IMR-90 (cell line): ENCODE data around the gene LRRC1. TPM values are rescaled to one million over a fixed set of nuclear protein-coding genes. Genes with fewer than 3 reads are reported as not detected.

ENCODE experiments used
- ATAC-seq: fragments of 200-7000 bp; cut with Tn5 transposase; 2 replicates; pipeline ENCODE4 v1.9.1; 2020; ENCODE audit warnings: low read depth, mild to moderate bottlenecking, moderate library complexity
- BruUV-seq: library from RNA; stranded (reverse); fragments of 400-500 nt; replicated peaks from 2 replicates; lab custom pipeline; 2021; lab: Mats Ljungman, UMichigan
- CTCF ChIA-PET: fragments of 300-600 bp; formaldehyde crosslinking; extraction: SDS; loops from one replicate; lab custom pipeline; 2021; ENCODE audit warnings: antibody characterized with exemption; lab: Yijun Ruan, JAX
- POLR2A ChIA-PET: fragments of 300-600 bp; sonication (Branson Sonifier 250); formaldehyde crosslinking; loops from one replicate; lab custom pipeline; 2022; ENCODE audit warnings: antibody characterized with exemption; ENCODE audit not compliant: unreplicated experiment; lab: Charles Lee
- DNase-seq: peaks from one replicate; pipeline ENCODE4 v3.0.0; 2013
- H2AFZ ChIP-seq: replicated peaks from 2 replicates; pipeline ENCODE3; 2013; ENCODE audit warnings: low read length, mild to moderate bottlenecking; ENCODE audit not compliant: poor library complexity
- H2AK5ac ChIP-seq: 2 replicates; pipeline ENCODE4 v1.6.1; 2013; ENCODE audit warnings: low read depth, low read length, inconsistent platforms
- H2AK9ac ChIP-seq: replicated peaks from 2 replicates; pipeline ENCODE3; 2013; ENCODE audit warnings: mild to moderate bottlenecking, low read depth, low read length, moderate library complexity; ENCODE audit not compliant: poor library complexity
- H2BK120ac ChIP-seq: 2 replicates; pipeline ENCODE4 v1.6.1; 2013; ENCODE audit warnings: low read depth, low read length, inconsistent platforms
- H2BK15ac ChIP-seq: 3 replicates; pipeline ENCODE4 v1.6.1; 2013; ENCODE audit warnings: low read depth, low read length, inconsistent platforms
- H2BK20ac ChIP-seq: 2 replicates; pipeline ENCODE4 v1.6.1; 2013; ENCODE audit warnings: low read depth, mild to moderate bottlenecking, inconsistent platforms, low read length, moderate library complexity
- H2BK5ac ChIP-seq: 2 replicates; pipeline ENCODE4 v1.6.1; 2013; ENCODE audit warnings: mild to moderate bottlenecking, low read depth, low read length, inconsistent platforms; ENCODE audit not compliant: poor library complexity, severe bottlenecking
- H3K14ac ChIP-seq: replicated peaks from 2 replicates; pipeline ENCODE4 v1.6.1; 2013; ENCODE audit warnings: low read depth, low read length, inconsistent platforms
- H3K18ac ChIP-seq: 2 replicates; pipeline ENCODE4 v1.6.1; 2013; ENCODE audit warnings: low read depth, low read length, control low read depth
- H3K23ac ChIP-seq: 2 replicates; pipeline ENCODE4 v1.6.1; 2013; ENCODE audit warnings: low read depth, low read length, inconsistent platforms
- H3K27ac ChIP-seq: 2 replicates; pipeline ENCODE4 v1.5.1; 2013; ENCODE audit warnings: mild to moderate bottlenecking, control low read depth, low read length; ENCODE audit not compliant: insufficient read depth
- H3K27me3 ChIP-seq: 2 replicates; pipeline ENCODE4 v1.6.1; 2013; ENCODE audit warnings: low read length; ENCODE audit not compliant: control insufficient read depth, insufficient read depth
- H3K36me3 ChIP-seq: 2 replicates; pipeline ENCODE4 v1.6.1; 2013; ENCODE audit warnings: low read length, mixed read lengths; ENCODE audit not compliant: control insufficient read depth, insufficient read depth
- H3K4ac ChIP-seq: 2 replicates; pipeline ENCODE4 v1.6.1; 2013; ENCODE audit warnings: low read depth, low read length, inconsistent platforms
- H3K4me1 ChIP-seq: 2 replicates; pipeline ENCODE4 v1.6.1; 2013; ENCODE audit warnings: low read length, mixed read lengths; ENCODE audit not compliant: control insufficient read depth, insufficient read depth
- H3K4me2 ChIP-seq: 2 replicates; pipeline ENCODE4 v1.6.1; 2013; ENCODE audit warnings: low read depth, mild to moderate bottlenecking, control low read depth, low read length, moderate library complexity
- H3K4me3 ChIP-seq: 2 replicates; pipeline ENCODE4 v1.5.1; 2013; ENCODE audit warnings: low read depth, mild to moderate bottlenecking, control low read depth, low read length, moderate library complexity; ENCODE audit not compliant: insufficient read depth
- H3K56ac ChIP-seq: 2 replicates; pipeline ENCODE4 v1.6.1; 2013; ENCODE audit warnings: low read length, inconsistent platforms; ENCODE audit not compliant: insufficient read depth; ENCODE audit errors: extremely low read depth
- H3K79me1 ChIP-seq, 2 experiments: 2 replicates each; pipeline ENCODE4 v1.6.1; 2013; ENCODE audit warnings: low read length in 2 of 2, inconsistent platforms in 1 of 2, low read depth in 1 of 2
- H3K9ac ChIP-seq: 2 replicates; pipeline ENCODE4 v1.6.1; 2013; ENCODE audit warnings: low read depth, low read length, control low read depth
- H3K9me1 ChIP-seq: 2 replicates; pipeline ENCODE4 v1.6.1; 2013; ENCODE audit warnings: low read length, inconsistent platforms; ENCODE audit not compliant: insufficient read depth
- H3K9me3 ChIP-seq: 2 replicates; pipeline ENCODE4 v1.6.1; 2013; ENCODE audit warnings: low read length; ENCODE audit not compliant: control insufficient read depth, insufficient read depth
- H4K20me1 ChIP-seq: 2 replicates; pipeline ENCODE4 v1.6.1; 2013; ENCODE audit warnings: low read length, inconsistent platforms; ENCODE audit not compliant: insufficient read depth
- H4K5ac ChIP-seq: 2 replicates; pipeline ENCODE4 v1.6.1; 2013; ENCODE audit warnings: mild to moderate bottlenecking, low read depth, low read length, control low read depth
- H4K8ac ChIP-seq, 2 experiments: 2 replicates each; pipeline ENCODE4 v1.6.1; 2013; ENCODE audit warnings: low read depth in 2 of 2, low read length in 2 of 2, control low read depth in 1 of 2, inconsistent platforms in 1 of 2
- H4K91ac ChIP-seq: 2 replicates; pipeline ENCODE4 v1.6.1; 2013; ENCODE audit warnings: low read depth, low read length, inconsistent platforms; ENCODE audit not compliant: insufficient read depth
- CEBPB ChIP-seq: IDR thresholded peaks from 2 replicates; pipeline ENCODE4 v1.6.1; 2012; ENCODE audit warnings: low read depth, low read length, improper control_type of control experiment
- CHD1 ChIP-seq: IDR thresholded peaks from 2 replicates; pipeline ENCODE4 v1.6.1; 2012; ENCODE audit warnings: low read depth, low read length, improper control_type of control experiment
- ELK1 ChIP-seq: fragments of 150-350 bp; IDR thresholded peaks from 2 replicates; pipeline ENCODE4 v1.6.1; 2016; ENCODE audit warnings: low read depth, mild to moderate bottlenecking, low read length, moderate library complexity, borderline replicate concordance
- FOS ChIP-seq: fragments of 150-350 bp; IDR thresholded peaks from 2 replicates; pipeline ENCODE4 v1.6.1; 2016; ENCODE audit warnings: low read depth, low read length
- MAFK ChIP-seq: IDR thresholded peaks from 2 replicates; pipeline ENCODE4 v1.6.1; 2012; ENCODE audit warnings: low read depth, low read length, improper control_type of control experiment
- MAZ ChIP-seq: IDR thresholded peaks from 2 replicates; pipeline ENCODE4 v1.6.1; 2012; ENCODE audit warnings: low read depth, mild to moderate bottlenecking, low read length, improper control_type of control experiment, moderate library complexity, borderline replicate concordance
- MXI1 ChIP-seq: IDR thresholded peaks from 2 replicates; pipeline ENCODE4 v1.6.1; 2012; ENCODE audit warnings: low read depth, mild to moderate bottlenecking, low read length, moderate library complexity, borderline replicate concordance
- NFE2L2 ChIP-seq: fragments of 150-350 bp; IDR thresholded peaks from 2 replicates; pipeline ENCODE4 v1.6.1; 2016; ENCODE audit warnings: low read depth, mild to moderate bottlenecking, low read length
- POLR2A ChIP-seq: IDR thresholded peaks from 2 replicates; pipeline ENCODE4 v1.6.1; 2012; ENCODE audit warnings: mild to moderate bottlenecking, low read depth, low read length
- RAD21 ChIP-seq: IDR thresholded peaks from 2 replicates; pipeline ENCODE4 v1.6.1; 2012; ENCODE audit warnings: low read length, improper control_type of control experiment
- RCOR1 ChIP-seq: IDR thresholded peaks from 2 replicates; pipeline ENCODE4 v1.6.1; 2012; ENCODE audit warnings: mild to moderate bottlenecking, low read length, improper control_type of control experiment; ENCODE audit not compliant: insufficient replicate concordance
- USF2 ChIP-seq: fragments of 150-350 bp; IDR thresholded peaks from 2 replicates; pipeline ENCODE4 v1.6.1; 2017; ENCODE audit warnings: mild to moderate bottlenecking, antibody characterized with exemption, low read length, low read depth
- WGBS, 2 experiments: methylation state at CpG; one replicate each; pipeline versions ENCODE4 v1.1.5 to v1.1.7; 2013; ENCODE audit warnings: missing lambda C conversion rate in 2 of 2; ENCODE audit not compliant: insufficient read length in 1 of 2; ENCODE audit errors: extremely low coverage in 2 of 2; 5-methylcytosine and 5-hydroxymethylcytosine counted together
- dilution Hi-C: fragments of 300-500 bp; cut with HindIII; formaldehyde crosslinking; loops from one replicate; pipeline ENCODE4 v1.14.3; 2018; ENCODE audit warnings: low sequenced_read_pairs; ENCODE audit not compliant: unreplicated experiment
- in situ Hi-C: fragments of 300-500 bp; cut with MboI; formaldehyde crosslinking; loops from 3 replicates; pipeline ENCODE4 v1.14.3; 2019; ENCODE audit warnings: low sequenced_read_pairs, inconsistent platforms, mixed read lengths
- intact Hi-C: fragments of 100-400 bp; cut with micrococcal nuclease; formaldehyde crosslinking; loops from 2 replicates; pipeline ENCODE4 v1.10.0; 2022
- polyA plus RNA-seq, 3 experiments: library from polyadenylated mRNA; depleted of rRNA; stranded (reverse); fragments of >200 nt; gene quantifications; 2 replicates each; pipeline ENCODE4 v1.2.3, GENCODE V29; 2012; ENCODE audit warnings: low replicate concordance in 1 of 3
- total RNA-seq: library from RNA; depleted of rRNA; stranded (reverse); fragments of >200 nt; gene quantifications from 2 replicates; pipeline ENCODE4 v1.2.3, GENCODE V29; 2012

Gene LRRC1
- total and polyA plus RNA-seq, 2 of the 4 experiments (the other 2 are of a cell fraction): 5.1 to 6.1 TPM

DNA sequence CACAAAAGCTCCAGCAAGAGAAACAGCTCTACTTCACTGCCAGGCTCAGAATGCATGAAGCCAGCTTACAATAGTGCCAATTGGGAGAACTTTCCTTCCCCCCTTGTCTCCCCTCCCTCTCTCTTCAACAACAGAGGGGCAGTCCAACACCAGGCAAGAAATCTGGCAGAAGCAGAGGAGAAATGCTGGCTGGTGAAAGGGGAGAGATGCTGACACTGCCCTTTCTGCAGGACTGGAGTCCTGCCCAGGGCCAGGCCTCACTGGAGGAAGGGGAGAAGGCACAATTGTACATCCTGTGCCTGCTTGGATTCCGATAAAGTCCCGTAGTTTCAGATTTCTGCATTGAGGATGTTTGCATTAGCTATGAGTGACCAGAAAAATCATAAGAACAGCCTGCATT is 148.6 kb downstream of the LRRC1 start:
- POLR2A ChIA-PET: no interaction called here
- no peak overlapping the region for H2AK9ac ChIP-seq
- ATAC-seq (peak; percentile 37), DNase-seq (no peak)
- H3K9me3 ChIP-seq: no peaks in the 10 kb centered on the region
- H2BK120ac ChIP-seq: no peak overlapping the region
- dilution Hi-C loops: no loop called here
- no peak overlapping the region for H3K4me2 ChIP-seq
- no peak overlapping the region for H3K27ac ChIP-seq
- in situ Hi-C loops: loop anchor here (25.0 kb wide), 1 partner anchor 756 kb away; no protein-coding TSS in a partner anchor
- intact Hi-C loops: no loop called here
- H2BK20ac ChIP-seq: no peak overlapping the region
- H4K5ac ChIP-seq: no peak overlapping the region
- H3K79me1 ChIP-seq: no peaks in the 10 kb centered on the region
- H3K56ac ChIP-seq: no peak overlapping the region
- H2AFZ ChIP-seq: no peak overlapping the region
- WGBS, 2 experiments: no CpG with 5 or more reads among the region's 2 CpGs
- H2BK5ac ChIP-seq: no peak overlapping the region
- H3K9ac ChIP-seq: no peak overlapping the region
- H2AK5ac ChIP-seq: no peak overlapping the region
- CTCF ChIA-PET: interaction anchor here (1.0 kb wide), 1 partner anchor 12 kb away, joined by 3 read pairs; no protein-coding TSS in a partner anchor
- no peaks in the 10 kb centered on the region; the same call in 1 of the 2 replicates for H3K27me3 ChIP-seq
- no peak overlapping the region for H3K4ac ChIP-seq
- no peak overlapping the region for H3K18ac ChIP-seq
- BruUV-seq: no TSS peak
- no peak overlapping the region for H3K23ac ChIP-seq
- no peak overlapping the region for H3K4me3 ChIP-seq
- H4K8ac ChIP-seq: no peak overlapping the region
- no peaks in the 10 kb centered on the region for H3K36me3 ChIP-seq
- no peak overlapping the region for H3K14ac ChIP-seq
- peaks cover 3% of the 10 kb centered on the region; the same call in 1 of the 2 replicates for H3K4me1 ChIP-seq
- no peak overlapping the region for H4K91ac ChIP-seq
- no peaks in the 10 kb centered on the region for H3K9me1 ChIP-seq
- no peaks in the 10 kb centered on the region for H4K20me1 ChIP-seq
- TF ChIP-seq NFE2L2 (no peak), POLR2A (no peak), RCOR1 (no peak), MAZ (no peak), USF2 (no peak), RAD21 (no peak), CEBPB (no peak), MAFK (no peak), MXI1 (no peak), ELK1 (no peak), FOS (no peak), CHD1 (no peak)
- H2BK15ac ChIP-seq: no peak overlapping the region
